ENCODE measurements around the gene CTSL. TPM values are rescaled to one million over a fixed set of nuclear protein-coding genes. Genes with fewer than 3 reads are reported as not detected.

Gene CTSL
- not detected for polyA plus RNA-seq (2012; ENCODE audit: insufficient read depth, insufficient read length)

GRCh38 chr9:87725900-87726709, at the start of gene CTSL:
Gene CTSL (plus strand): TSS chr9:87726119. CDS start chr9:87727604, 1,485 bp downstream.
- H3K4me3 ChIP-seq (ENCODE audit: low read length) = no peak within 1 kb of the TSS
- no peak for DNase-seq (ENCODE audit: low read depth, low spot score)

- DNase-seq (ENCODE audit: low read depth, low spot score) = no peak
- H3K4me3 ChIP-seq (ENCODE audit: low read length) = no peak overlapping the region
Observed at GRCh38 chr9:87676976-87677775, 48.7 kb upstream of the CTSL start.

- DNase-seq (ENCODE audit: low read depth, low spot score) = no peak
Observed at GRCh38 chr9:87677776-87678587, 47.9 kb upstream of the CTSL start.

GRCh38 chr9:87678650-87679355, 47.1 kb upstream of the CTSL start:
- no peak overlapping the region for H3K4me3 ChIP-seq (ENCODE audit: low read length)
- DNase-seq (ENCODE audit: low read depth, low spot score) = peak; percentile 9

More at GRCh38 chr9:87677776-87678587, 47.9 kb upstream of the CTSL start:
- no peak overlapping the region for H3K4me3 ChIP-seq (ENCODE audit: low read length)

GRCh38 chr9:87681271-87682061, 44.5 kb upstream of the CTSL start:
- no peak overlapping the region for H3K4me3 ChIP-seq (ENCODE audit: low read length)
- DNase-seq (ENCODE audit: low read depth, low spot score) = no peak

GRCh38 chr9:87682085-87682484, 43.8 kb upstream of the CTSL start:
- H3K4me3 ChIP-seq (ENCODE audit: low read length) = no peak overlapping the region
- no peak for DNase-seq (ENCODE audit: low read depth, low spot score)

GRCh38 chr9:87682618-87683017, 43.3 kb upstream of the CTSL start:
- no peak for DNase-seq (ENCODE audit: low read depth, low spot score)
- H3K4me3 ChIP-seq (ENCODE audit: low read length) = no peak overlapping the region

GRCh38 chr9:87683751-87684626, 41.9 kb upstream of the CTSL start:
- H3K4me3 ChIP-seq (ENCODE audit: low read length) = no peak overlapping the region
- no peak for DNase-seq (ENCODE audit: low read depth, low spot score)

- DNase-seq (ENCODE audit: low read depth, low spot score) = no peak
- no peak overlapping the region for H3K4me3 ChIP-seq (ENCODE audit: low read length)
Observed at GRCh38 chr9:87684627-87685219, 41.2 kb upstream of the CTSL start.

- no peak for DNase-seq (ENCODE audit: low read depth, low spot score)
- no peak overlapping the region for H3K4me3 ChIP-seq (ENCODE audit: low read length)
Observed at GRCh38 chr9:87685441-87685840, 40.5 kb upstream of the CTSL start.

- DNase-seq (ENCODE audit: low read depth, low spot score) = peak; percentile 14
- no peak overlapping the region for H3K4me3 ChIP-seq (ENCODE audit: low read length)
Observed at GRCh38 chr9:87685871-87686519, 39.9 kb upstream of the CTSL start.

- no peak overlapping the region for H3K4me3 ChIP-seq (ENCODE audit: low read length)
- no peak for DNase-seq (ENCODE audit: low read depth, low spot score)
Observed at GRCh38 chr9:87686520-87687090, 39.3 kb upstream of the CTSL start.

- DNase-seq (ENCODE audit: low read depth, low spot score) = no peak
- no peak overlapping the region for H3K4me3 ChIP-seq (ENCODE audit: low read length)
Observed at GRCh38 chr9:87687207-87687606, 38.7 kb upstream of the CTSL start.

- DNase-seq (ENCODE audit: low read depth, low spot score) = no peak
- no peak overlapping the region for H3K4me3 ChIP-seq (ENCODE audit: low read length)
Observed at GRCh38 chr9:87694236-87694755, 31.6 kb upstream of the CTSL start.

- no peak for DNase-seq (ENCODE audit: low read depth, low spot score)
- H3K4me3 ChIP-seq (ENCODE audit: low read length) = no peak overlapping the region
Observed at GRCh38 chr9:87695523-87695922, 30.4 kb upstream of the CTSL start.

GRCh38 chr9:87696641-87697040, 29.3 kb upstream of the CTSL start:
- no peak for DNase-seq (ENCODE audit: low read depth, low spot score)
- no peak overlapping the region for H3K4me3 ChIP-seq (ENCODE audit: low read length)

Measured in Jurkat, Clone E6-1 (cell line).